ENCODE results near the gene ZDHHC14. TPM values are rescaled to one million over a fixed set of nuclear protein-coding genes. Genes with fewer than 3 reads are reported as not detected.

ZDHHC14 gene
- total RNA-seq, 2 experiments from 2014 or later, result 7.8 to 9.8 TPM

DNA sequence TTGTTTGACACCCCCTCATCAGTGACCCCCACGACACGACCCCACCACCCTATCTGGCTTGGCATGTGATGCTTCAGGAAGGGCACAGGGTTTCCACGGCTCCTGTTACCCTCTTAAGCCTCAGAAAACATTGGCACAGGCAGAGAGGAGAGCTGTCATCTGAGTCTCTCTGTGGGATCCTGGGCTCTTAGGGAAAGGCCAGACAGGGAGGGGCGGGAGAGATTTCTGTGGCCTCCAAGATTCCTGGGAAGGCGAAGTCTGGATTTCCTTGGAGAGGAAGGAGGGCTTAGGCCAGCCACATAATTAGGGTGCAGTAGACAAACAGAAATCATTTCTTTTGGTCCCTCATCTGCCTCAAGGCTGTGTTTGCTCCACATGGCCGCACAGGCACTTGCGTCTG is 250.4 kb downstream of the ZDHHC14 start:
- no peaks in the 10 kb centered on the region for H3K27me3 Mint-ChIP-seq
- peaks cover 8% of the 10 kb centered on the region for H3K4me1 Mint-ChIP-seq
- H3K9me3 Mint-ChIP-seq, result no peaks in the 10 kb centered on the region
- no peaks in the 10 kb centered on the region for H3K36me3 Mint-ChIP-seq (ENCODE audit: low read depth)
- POLR2A ChIA-PET, result no interaction called here
- CTCF ChIA-PET, result no interaction called here
- no peak overlapping the region for H3K4me3 Mint-ChIP-seq
- DNase-seq, result no peak
- no peak overlapping the region for H3K27ac Mint-ChIP-seq

DNA sequence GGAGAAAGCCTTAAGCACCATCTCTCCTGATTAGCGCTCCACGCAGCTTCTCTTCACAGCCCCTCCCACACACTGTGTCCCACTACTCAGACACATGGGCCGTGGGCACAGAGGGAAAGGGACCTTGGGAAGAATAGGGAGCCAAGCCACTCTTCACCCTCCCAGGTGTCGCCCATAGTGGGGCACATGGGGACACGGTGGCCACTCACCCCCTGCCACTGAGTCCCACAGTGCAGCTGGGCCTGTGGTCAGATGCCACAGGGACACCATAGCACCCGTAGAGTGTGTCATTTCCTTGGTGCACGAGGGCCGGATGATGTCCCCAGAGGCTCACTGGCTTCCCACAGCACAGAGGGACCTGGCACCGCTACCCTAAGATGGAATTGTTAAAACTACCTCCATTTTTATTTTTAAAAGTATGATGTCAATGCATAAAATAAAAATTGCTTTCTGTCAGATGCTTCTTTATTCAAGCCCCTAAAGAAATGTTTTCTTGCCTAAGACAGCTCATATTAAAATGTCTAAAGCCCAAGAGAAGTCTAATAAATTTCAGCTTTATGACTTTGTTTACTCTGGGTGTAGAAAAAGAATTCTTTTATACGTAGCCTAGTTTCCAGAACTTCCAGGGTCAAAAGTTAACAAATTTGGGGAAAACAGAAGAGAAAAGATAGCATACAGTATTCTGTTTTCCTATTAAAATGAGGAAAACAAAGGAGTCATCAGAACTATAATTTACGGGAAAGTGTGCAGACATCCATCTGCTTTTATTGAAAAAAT is 251.0 kb downstream of the ZDHHC14 start:
- Mint-ChIP-seq H3K27ac (no peak overlapping the region), H3K4me1 (peaks cover 8% of the 10 kb centered on the region), H3K27me3 (no peaks in the 10 kb centered on the region), H3K9me3 (no peaks in the 10 kb centered on the region), H3K4me3 (no peak overlapping the region), H3K36me3 (ENCODE audit: low read depth) (no peaks in the 10 kb centered on the region)
- no peak for DNase-seq
- CTCF ChIA-PET, result no interaction called here
- POLR2A ChIA-PET, result no interaction called here

DNA sequence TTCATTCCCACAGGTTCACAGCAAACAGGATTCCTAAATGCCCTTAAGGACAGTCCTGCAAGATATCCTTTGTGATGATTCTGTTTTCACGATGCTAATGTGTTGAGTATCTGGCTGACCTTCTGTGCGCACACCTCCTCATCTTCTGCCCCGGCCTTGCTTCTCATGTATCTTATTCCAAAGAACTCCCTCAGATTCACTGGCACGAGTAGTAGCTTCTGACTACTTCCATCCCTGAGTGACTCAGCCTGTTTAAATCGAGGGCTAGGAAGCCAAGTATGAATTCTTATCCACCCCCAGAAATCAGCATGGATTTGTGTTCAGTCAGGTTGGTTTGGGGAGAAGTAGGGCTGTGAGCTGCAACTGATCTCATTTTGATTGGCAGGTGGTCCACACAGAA is 251.8 kb downstream of the ZDHHC14 start:
- Mint-ChIP-seq H3K27ac (no peak overlapping the region), H3K9me3 (no peaks in the 10 kb centered on the region), H3K27me3 (no peaks in the 10 kb centered on the region), H3K4me1 (peaks cover 8% of the 10 kb centered on the region), H3K4me3 (no peak overlapping the region), H3K36me3 (ENCODE audit: low read depth) (no peaks in the 10 kb centered on the region)
- POLR2A ChIA-PET, result no interaction called here
- CTCF ChIA-PET, result no interaction called here
- DNase-seq, result no peak

DNA sequence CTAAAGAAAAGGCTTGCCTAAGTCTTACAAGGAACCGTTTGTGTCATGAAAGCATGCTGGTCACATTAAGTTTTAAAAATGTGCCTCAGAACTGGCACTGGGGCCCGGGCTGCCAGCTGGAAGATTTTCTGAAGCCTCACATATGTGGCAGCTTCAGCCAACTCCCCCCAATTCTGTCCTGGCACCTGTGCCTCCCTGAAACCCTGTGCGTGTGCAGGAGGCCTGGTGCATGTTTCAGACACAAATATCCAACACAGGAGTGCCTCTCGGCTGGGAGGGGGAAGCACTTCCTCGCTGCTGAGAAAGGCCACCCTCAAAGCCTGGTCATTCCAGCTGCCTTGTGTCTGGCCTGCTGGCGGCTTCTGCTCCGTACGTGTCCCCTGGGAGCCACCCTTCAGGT is 253.6 kb downstream of the ZDHHC14 start:
- ChIA-PET CTCF (no interaction called here), POLR2A (no interaction called here)
- no peaks in the 10 kb centered on the region for H3K9me3 Mint-ChIP-seq
- H3K27me3 Mint-ChIP-seq, result no peaks in the 10 kb centered on the region
- no peak overlapping the region for H3K27ac Mint-ChIP-seq
- H3K4me1 Mint-ChIP-seq, result peaks cover 2% of the 10 kb centered on the region
- DNase-seq, result no peak
- H3K4me3 Mint-ChIP-seq, result no peak overlapping the region
- H3K36me3 Mint-ChIP-seq (ENCODE audit: low read depth), result no peaks in the 10 kb centered on the region

DNA sequence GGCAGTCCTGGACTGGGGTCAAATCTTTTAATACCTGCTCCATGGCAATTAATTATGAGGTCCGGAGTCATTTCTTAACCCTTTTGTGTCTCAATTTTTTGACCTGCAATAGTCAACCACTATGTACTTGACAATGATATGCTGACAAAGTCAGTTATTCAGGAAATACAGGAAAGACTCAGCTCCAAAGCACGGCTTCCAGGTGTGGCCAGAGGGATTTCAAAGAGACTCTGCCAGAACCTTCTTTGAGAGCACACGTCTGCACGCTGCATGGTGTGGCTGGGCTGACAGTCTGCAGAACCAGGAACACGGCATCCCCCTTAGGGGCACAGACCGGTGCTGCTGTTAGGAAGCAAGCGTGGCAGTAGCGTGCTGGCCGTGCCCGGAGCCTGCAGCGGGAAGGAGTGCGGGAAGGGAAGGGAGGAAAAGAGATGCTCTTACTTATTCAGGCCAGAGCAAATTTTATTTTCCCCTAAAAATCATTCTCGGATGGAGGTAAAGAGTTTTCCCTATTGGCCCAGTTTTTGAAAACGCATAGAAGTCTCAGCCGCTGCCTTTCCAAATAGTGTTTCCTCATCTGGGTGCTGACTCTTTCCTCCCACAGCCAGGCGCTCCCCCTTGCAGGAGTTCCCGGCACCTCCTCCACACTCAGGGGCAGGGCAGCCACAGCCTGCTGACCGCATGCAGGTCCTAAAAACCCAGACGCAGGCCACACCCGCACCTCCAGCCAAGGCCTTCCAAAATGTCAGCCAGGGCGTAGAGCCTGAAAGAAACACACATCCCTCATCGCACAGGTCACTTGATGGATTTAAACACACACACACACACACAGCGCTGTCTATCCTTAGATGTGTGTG is 254.6 kb downstream of the ZDHHC14 start:
- ChIA-PET CTCF (no interaction called here), POLR2A (no interaction called here)
- H3K4me1 Mint-ChIP-seq, result peaks cover 6% of the 10 kb centered on the region
- no peak overlapping the region for H3K4me3 Mint-ChIP-seq
- no peaks in the 10 kb centered on the region for H3K9me3 Mint-ChIP-seq
- no peaks in the 10 kb centered on the region for H3K27me3 Mint-ChIP-seq
- no peak for DNase-seq
- no peak overlapping the region for H3K27ac Mint-ChIP-seq
- H3K36me3 Mint-ChIP-seq (ENCODE audit: low read depth), result no peaks in the 10 kb centered on the region

DNA sequence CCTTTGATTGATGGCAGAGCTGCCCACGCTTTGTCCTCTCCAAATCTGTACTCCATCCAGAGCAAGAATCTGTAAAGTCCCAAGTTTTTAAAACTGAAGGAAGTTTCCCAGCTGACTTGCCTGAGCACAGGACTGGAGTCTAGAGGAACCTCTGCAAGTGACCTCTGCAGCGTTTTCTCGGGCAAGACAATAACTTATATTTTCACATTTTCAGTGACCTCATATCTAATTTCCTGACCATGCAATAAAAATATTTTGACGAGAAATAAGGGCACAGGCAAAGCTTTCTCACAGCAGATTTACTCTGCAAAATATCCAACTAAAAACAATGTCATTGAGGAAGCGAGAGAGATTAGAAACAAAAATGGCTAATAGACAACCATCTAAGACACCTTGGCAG is 256.5 kb downstream of the ZDHHC14 start:
- H3K9me3 Mint-ChIP-seq, result no peaks in the 10 kb centered on the region
- ChIA-PET POLR2A (no interaction called here), CTCF (interaction anchor here (0.9 kb wide), 2 partner anchors 9 to 13 kb away, joined by 3 to 5 read pairs; no protein-coding TSS in a partner anchor)
- H3K36me3 Mint-ChIP-seq (ENCODE audit: low read depth), result no peaks in the 10 kb centered on the region
- DNase-seq, result no peak
- no peak overlapping the region for H3K27ac Mint-ChIP-seq
- H3K27me3 Mint-ChIP-seq, result no peaks in the 10 kb centered on the region
- no peak overlapping the region for H3K4me3 Mint-ChIP-seq
- peaks cover 6% of the 10 kb centered on the region for H3K4me1 Mint-ChIP-seq

DNA sequence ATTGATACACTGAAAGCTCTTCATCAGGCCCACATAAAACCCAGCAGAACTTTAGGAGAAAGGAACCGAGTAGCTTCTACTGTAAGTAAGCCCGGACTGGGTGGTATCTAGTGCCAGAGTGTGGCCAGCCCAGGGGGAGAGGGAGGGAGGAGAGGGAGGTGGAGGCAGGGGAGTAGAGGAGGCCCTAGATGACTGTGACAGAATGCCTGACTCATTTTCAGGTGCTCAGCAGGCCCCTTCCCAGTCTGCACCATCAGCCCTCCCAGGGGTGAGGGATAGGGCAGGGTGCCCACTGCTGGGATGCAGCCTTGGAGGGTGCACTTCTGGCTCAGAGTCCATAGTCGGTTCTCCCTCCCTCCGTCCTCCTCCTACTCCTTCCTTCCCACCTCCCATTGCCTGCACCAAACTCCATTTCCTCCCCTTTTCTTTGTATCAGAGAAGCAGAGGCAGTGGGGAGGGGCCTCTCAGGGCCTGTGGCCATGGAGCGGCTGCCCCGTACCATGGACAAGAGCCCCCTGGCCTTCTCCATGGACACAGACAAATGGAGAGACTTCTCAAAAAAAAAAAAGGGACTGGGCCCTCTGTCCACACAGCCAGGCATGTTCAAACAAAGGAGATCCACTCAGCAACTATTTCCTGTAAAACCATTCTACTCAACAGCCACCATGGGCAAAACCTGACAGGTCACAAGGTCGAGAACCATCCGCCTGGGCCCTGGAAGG is 257.1 kb downstream of the ZDHHC14 start:
- Mint-ChIP-seq H3K27ac (no peak overlapping the region), H3K4me1 (peaks cover 6% of the 10 kb centered on the region), H3K9me3 (no peaks in the 10 kb centered on the region), H3K27me3 (no peaks in the 10 kb centered on the region), H3K36me3 (ENCODE audit: low read depth) (no peaks in the 10 kb centered on the region), H3K4me3 (no peak overlapping the region)
- DNase-seq, result no peak
- ChIA-PET POLR2A (no interaction called here), CTCF (interaction anchor here (0.9 kb wide), 1 partner anchor 8 kb away, joined by 5 read pairs; no protein-coding TSS in a partner anchor)

DNA sequence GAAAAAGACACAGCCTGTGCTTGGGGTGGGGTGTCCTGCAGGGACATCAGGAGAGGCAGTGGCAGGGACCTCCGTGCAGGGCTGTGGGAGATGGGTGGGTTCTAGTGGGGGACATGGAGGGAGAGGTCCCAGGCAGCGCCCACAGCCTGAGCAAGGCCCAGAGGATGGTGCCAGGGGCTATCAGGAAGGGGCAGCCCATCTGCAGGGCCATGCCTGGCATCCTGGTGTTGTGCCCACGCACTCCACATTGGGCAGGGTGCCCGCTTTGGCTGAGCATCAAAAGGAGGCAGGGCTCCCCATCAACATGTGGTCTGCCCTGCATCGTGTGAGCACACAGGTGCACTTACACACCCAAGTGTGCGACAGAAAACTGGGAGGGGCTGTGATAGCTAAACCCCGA is 257.8 kb downstream of the ZDHHC14 start:
- ChIA-PET CTCF (no interaction called here), POLR2A (no interaction called here)
- no peak overlapping the region for H3K27ac Mint-ChIP-seq

DNA sequence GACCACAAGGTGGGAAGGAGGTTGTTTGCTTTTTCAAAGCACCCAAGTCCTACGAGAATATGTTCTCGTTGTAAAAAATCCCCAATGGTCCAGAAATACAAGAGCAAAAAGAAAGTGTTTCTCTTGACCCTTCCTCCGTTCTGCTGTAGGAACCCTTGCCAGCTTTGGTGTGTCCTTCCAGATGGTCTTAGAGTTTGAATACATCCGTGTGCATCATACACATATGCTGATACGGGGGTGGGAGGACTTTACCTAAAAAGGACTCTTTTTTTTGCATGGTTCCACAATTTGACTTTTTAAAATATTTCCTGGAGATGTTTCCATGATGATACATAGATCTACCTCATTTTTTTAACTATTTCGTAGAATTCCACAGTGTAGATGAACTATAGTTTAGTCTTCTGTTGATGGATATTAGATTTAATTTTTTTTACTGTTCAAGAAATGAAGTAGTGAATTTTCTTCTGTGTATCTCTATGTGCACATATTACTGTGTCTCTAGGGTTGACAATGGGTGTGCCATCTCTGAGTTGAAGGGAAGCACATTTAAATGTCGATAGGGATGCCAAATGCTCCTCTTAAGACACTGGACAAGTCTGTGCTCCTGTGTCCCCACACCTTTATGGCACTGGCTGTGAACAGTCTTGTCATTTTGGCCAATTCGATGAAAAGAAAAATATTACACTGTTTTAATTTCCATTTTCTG is 259.9 kb downstream of the ZDHHC14 start:
- Mint-ChIP-seq H3K4me1 (peaks cover 9% of the 10 kb centered on the region), H3K27ac (no peak overlapping the region)
- CTCF ChIA-PET, result no interaction called here

More for the DNA sequence above, 257.8 kb downstream of the ZDHHC14 start:
- Mint-ChIP-seq H3K4me3 (no peak overlapping the region), H3K36me3 (ENCODE audit: low read depth) (no peaks in the 10 kb centered on the region), H3K27me3 (no peaks in the 10 kb centered on the region), H3K4me1 (peaks cover 6% of the 10 kb centered on the region), H3K9me3 (no peaks in the 10 kb centered on the region)
- DNase-seq, result no peak

DNA sequence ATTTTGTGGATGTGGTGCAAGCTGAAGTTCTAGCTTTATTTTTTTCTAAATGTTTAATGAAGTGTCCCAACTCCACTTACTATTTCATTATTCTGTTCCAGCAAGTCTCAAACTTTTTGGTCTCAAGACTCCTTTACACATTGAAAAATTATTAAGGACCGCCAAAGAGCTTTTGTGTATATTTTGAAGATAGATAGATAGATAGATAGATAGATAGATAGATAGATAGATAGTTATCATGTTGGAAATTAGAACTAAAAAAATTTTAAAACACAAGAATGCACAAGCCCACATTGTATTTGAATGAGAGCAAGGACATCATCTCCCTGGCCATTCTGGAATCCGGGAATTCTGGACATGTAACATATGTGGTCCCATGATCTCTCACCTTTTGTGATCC is 260.8 kb downstream of the ZDHHC14 start:
- no peak overlapping the region for H3K27ac Mint-ChIP-seq
- no peak for DNase-seq

More for the DNA sequence above, 259.9 kb downstream of the ZDHHC14 start:
- POLR2A ChIA-PET, result no interaction called here
- Mint-ChIP-seq H3K27me3 (no peaks in the 10 kb centered on the region), H3K9me3 (no peaks in the 10 kb centered on the region), H3K36me3 (ENCODE audit: low read depth) (no peaks in the 10 kb centered on the region), H3K4me3 (no peak overlapping the region)
- no peak for DNase-seq

DNA sequence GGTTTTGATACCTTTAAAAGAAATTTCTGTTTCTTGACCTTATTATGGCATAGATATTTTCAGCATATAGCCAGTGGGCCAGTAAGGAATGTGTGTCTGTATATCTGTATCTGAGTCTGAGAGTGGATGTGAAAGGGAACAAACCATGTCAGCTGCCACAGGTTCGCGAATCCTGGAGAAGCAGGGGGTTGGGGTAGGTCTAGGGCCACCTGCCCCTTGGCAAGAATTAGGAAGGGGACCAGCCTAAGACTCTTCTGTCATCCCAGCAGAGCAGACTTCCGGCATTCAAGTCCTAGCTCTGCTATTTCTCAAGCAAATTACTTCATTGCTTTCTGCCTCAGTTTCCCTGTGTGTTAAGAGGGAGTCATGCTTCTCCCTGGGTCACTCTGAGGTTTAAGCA is 261.7 kb downstream of the ZDHHC14 start:
- H3K9me3 Mint-ChIP-seq, result no peaks in the 10 kb centered on the region
- DNase-seq, result no peak
- no peaks in the 10 kb centered on the region for H3K27me3 Mint-ChIP-seq
- H3K36me3 Mint-ChIP-seq (ENCODE audit: low read depth), result peaks cover 4% of the 10 kb centered on the region
- peaks cover 24% of the 10 kb centered on the region for H3K4me1 Mint-ChIP-seq
- H3K27ac Mint-ChIP-seq, result no peak overlapping the region
- no peak overlapping the region for H3K4me3 Mint-ChIP-seq
- POLR2A ChIA-PET, result no interaction called here
- CTCF ChIA-PET, result interaction anchor here (0.5 to 0.7 kb wide), 2 partner anchors 31 to 439 kb away, joined by 3 to 4 read pairs; no protein-coding TSS in a partner anchor

More for the DNA sequence above, 260.8 kb downstream of the ZDHHC14 start:
- Mint-ChIP-seq H3K36me3 (ENCODE audit: low read depth) (no peaks in the 10 kb centered on the region), H3K4me3 (no peak overlapping the region), H3K27me3 (no peaks in the 10 kb centered on the region), H3K9me3 (no peaks in the 10 kb centered on the region), H3K4me1 (peaks cover 15% of the 10 kb centered on the region)
- ChIA-PET POLR2A (no interaction called here), CTCF (no interaction called here)

DNA sequence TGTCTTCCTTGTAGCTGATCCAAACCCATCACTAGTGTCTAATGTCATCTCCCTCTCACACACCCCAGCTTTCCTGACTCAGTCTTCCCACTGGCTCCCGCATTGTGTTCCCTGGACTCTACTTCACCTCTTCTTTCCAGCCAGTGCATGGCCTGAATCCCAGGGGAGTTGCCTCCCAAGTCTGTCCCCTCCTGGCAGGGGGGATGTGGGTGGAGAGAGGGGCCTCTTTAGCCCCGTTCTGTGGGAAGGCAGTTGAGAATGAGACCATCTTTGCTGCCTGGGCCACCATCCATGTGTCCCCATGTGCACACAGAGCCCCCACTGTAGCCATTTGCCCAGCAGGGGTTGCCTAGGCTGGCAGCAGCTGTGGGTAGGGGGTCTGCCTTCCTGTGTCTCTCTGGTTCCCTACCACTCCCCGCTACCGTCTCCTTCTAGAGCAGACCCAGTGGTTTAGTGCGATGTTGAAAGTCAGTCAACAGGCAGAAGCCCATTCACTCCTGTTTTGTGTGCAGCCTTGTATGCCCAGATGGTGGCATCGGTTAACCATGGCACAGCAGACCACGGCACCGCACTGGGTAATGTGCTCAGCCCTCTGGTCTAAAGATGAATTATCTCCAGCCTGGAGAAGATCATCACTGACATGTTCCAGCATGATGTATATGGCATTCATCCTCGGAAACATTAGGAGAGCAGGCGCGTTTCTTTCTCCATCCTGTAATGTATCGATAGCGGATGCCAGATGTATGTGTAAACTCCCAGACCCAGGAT is 263.2 kb downstream of the ZDHHC14 start:
- H3K27ac Mint-ChIP-seq, result no peak overlapping the region
- H3K9me3 Mint-ChIP-seq, result no peaks in the 10 kb centered on the region
- H3K4me3 Mint-ChIP-seq, result no peak overlapping the region
- ChIA-PET CTCF (no interaction called here), POLR2A (no interaction called here)
- no peaks in the 10 kb centered on the region for H3K27me3 Mint-ChIP-seq
- peaks cover 10% of the 10 kb centered on the region for H3K36me3 Mint-ChIP-seq (ENCODE audit: low read depth)
- H3K4me1 Mint-ChIP-seq, result peaks cover 35% of the 10 kb centered on the region
- DNase-seq, result peak; percentile 19

All from activated CD4-positive, alpha-beta T cell treated with anti-CD3 and anti-CD28 coated beads, Interleukin-2, amount 10 ng/mL, durations not matched to agents 7 days and 5 days (primary cell).